ENCODE measurements around the gene MACROH2A1. TPM values are rescaled to one million over a fixed set of nuclear protein-coding genes. Genes with fewer than 3 reads are reported as not detected.

MACROH2A1 gene
- total and polyA plus RNA-seq, 10 of the 15 experiments (the other 5 are each of a cell fraction or from before 2014, with no cell fraction given) = 45.7 to 230 (median 196) TPM

DNA sequence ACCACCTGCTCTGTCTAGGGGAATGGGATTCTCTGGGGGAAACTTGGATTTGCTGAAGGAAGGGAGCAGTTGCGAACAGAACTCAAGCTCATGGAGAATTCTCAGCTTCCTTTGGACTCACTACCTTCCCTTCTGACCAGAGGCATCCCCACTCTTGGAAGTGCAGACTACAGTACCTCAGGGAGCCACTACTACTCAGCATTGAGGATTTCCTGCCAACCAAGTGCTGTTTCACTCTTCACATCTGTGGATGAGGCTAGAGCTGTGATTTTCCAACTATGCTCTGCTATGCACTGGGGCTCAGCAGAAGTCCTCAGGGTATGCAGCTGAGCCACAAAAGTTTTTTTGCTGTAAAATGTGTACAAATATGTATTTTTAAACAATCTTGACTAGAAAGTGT lies 43.9 kb downstream of the MACROH2A1 start:
- Histone ChIP-seq H2AFZ (ENCODE audit: control insufficient read depth, low read depth, low read length) (no peak overlapping the region), H3K4me3 (no peak overlapping the region), H3K27me3 (replicated peaks in 1 of 2; ENCODE audit: control insufficient read depth in 2 of 2, insufficient read depth in 2 of 2, low read length in 1 of 2) (no peaks in the 10 kb centered on the region), H3K4me1 (ENCODE audit: control insufficient read depth, insufficient read depth, low read length) (no peaks in the 10 kb centered on the region), H3K9ac (ENCODE audit: control insufficient read depth, insufficient read depth, low read length) (no peak overlapping the region), H4K20me1 (ENCODE audit: control insufficient read depth, insufficient read depth) (no peaks in the 10 kb centered on the region), H3K36me3 (ENCODE audit: control insufficient read depth in 2 of 2, insufficient read depth in 2 of 2, low read length in 1 of 2) (peaks cover 25 to 38% of the 10 kb centered on the region in 2 experiments), H3K9me3 (replicated peaks; ENCODE audit: control insufficient read depth, insufficient read depth, low read length) (no peaks in the 10 kb centered on the region), H3K27ac (ENCODE audit: control insufficient read depth, insufficient read depth) (no peak overlapping the region), H3K79me2 (ENCODE audit: control insufficient read depth, insufficient read depth, low read length) (no peaks in the 10 kb centered on the region), H3K4me2 (ENCODE audit: control insufficient read depth, insufficient read depth) (no peak overlapping the region)
- ChIA-PET CTCF (no interaction called here), RAD21 (ENCODE audit: unreplicated experiment) (no interaction called here), SMC1A (ENCODE audit: uncharacterized antibody, unreplicated experiment) (interaction anchor here (0.6 to 1.0 kb wide), 2 partner anchors 18 to 317 kb away, joined by 3 read pairs; no protein-coding TSS in a partner anchor), POLR2A (no interaction called here)
- ATAC-seq = no peak
- in situ Hi-C loops (cut with MboI) = no loop called here
- no peak for DNase-seq (ENCODE audit: low read depth, low spot score)
- intact Hi-C loops (cut with micrococcal nuclease; ENCODE audit: unreplicated experiment) = no loop called here
- no peak for FAIRE-seq
- WGBS (ENCODE audit: insufficient coverage, insufficient replicate concordance, low lambda C conversion rate, missing lambda C conversion rate) = 100% methylated on average over 1 of the region's 1 CpG
- no TSS peak for BruUV-seq (replicated peaks)
- TF ChIP-seq, protein P1, sequence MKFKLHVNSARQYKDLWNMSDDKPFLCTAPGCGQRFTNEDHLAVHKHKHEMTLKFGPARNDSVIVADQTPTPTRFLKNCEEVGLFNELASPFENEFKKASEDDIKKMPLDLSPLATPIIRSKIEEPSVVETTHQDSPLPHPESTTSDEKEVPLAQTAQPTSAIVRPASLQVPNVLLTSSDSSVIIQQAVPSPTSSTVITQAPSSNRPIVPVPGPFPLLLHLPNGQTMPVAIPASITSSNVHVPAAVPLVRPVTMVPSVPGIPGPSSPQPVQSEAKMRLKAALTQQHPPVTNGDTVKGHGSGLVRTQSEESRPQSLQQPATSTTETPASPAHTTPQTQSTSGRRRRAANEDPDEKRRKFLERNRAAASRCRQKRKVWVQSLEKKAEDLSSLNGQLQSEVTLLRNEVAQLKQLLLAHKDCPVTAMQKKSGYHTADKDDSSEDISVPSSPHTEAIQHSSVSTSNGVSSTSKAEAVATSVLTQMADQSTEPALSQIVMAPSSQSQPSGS (IDR thresholded peaks at IDR 0.05; ENCODE audit: low read length) = no peak
- TF ChIP-seq SIX5 (IDR thresholded peaks at IDR 0.05; ENCODE audit: low read depth, low read length, severe bottlenecking) (no peak), CHD2 (IDR thresholded peaks at IDR 0.05; ENCODE audit: borderline replicate concordance, low read depth, low read length) (no peak), FOS (IDR thresholded peaks at IDR 0.05; ENCODE audit: borderline replicate concordance, extremely low read depth, insufficient read length) (no peak), HDAC2 (IDR thresholded peaks at IDR 0.05) (no peak), MYB (IDR thresholded peaks at IDR 0.05; ENCODE audit: borderline replicate concordance, low read depth, low read length) (no peak), TCF7 (IDR thresholded peaks at IDR 0.05; ENCODE audit: borderline replicate concordance) (no peak), CEBPB (IDR thresholded peaks at IDR 0.05; ENCODE audit: borderline replicate concordance in 1 of 2, low read depth in 2 of 2, low read length in 2 of 2) (no peak), CHD4 (IDR thresholded peaks at IDR 0.05) (no peak), EED (IDR thresholded peaks at IDR 0.05; ENCODE audit: low read depth) (no peak), ZBTB33 (IDR thresholded peaks at IDR 0.05) (no peak), ATF7 (IDR thresholded peaks at IDR 0.05; ENCODE audit: low read depth) (no peak)
- TF ChIP-seq, protein P2, sequence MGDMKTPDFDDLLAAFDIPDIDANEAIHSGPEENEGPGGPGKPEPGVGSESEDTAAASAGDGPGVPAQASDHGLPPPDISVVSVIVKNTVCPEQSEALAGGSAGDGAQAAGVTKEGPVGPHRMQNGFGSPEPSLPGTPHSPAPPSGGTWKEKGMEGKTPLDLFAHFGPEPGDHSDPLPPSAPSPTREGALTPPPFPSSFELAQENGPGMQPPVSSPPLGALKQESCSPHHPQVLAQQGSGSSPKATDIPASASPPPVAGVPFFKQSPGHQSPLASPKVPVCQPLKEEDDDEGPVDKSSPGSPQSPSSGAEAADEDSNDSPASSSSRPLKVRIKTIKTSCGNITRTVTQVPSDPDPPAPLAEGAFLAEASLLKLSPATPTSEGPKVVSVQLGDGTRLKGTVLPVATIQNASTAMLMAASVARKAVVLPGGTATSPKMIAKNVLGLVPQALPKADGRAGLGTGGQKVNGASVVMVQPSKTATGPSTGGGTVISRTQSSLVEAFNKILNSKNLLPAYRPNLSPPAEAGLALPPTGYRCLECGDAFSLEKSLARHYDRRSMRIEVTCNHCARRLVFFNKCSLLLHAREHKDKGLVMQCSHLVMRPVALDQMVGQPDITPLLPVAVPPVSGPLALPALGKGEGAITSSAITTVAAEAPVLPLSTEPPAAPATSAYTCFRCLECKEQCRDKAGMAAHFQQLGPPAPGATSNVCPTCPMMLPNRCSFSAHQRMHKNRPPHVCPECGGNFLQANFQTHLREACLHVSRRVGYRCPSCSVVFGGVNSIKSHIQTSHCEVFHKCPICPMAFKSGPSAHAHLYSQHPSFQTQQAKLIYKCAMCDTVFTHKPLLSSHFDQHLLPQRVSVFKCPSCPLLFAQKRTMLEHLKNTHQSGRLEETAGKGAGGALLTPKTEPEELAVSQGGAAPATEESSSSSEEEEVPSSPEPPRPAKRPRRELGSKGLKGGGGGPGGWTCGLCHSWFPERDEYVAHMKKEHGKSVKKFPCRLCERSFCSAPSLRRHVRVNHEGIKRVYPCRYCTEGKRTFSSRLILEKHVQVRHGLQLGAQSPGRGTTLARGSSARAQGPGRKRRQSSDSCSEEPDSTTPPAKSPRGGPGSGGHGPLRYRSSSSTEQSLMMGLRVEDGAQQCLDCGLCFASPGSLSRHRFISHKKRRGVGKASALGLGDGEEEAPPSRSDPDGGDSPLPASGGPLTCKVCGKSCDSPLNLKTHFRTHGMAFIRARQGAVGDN (IDR thresholded peaks at IDR 0.05) = no peak
- TF ChIP-seq, protein P3, sequence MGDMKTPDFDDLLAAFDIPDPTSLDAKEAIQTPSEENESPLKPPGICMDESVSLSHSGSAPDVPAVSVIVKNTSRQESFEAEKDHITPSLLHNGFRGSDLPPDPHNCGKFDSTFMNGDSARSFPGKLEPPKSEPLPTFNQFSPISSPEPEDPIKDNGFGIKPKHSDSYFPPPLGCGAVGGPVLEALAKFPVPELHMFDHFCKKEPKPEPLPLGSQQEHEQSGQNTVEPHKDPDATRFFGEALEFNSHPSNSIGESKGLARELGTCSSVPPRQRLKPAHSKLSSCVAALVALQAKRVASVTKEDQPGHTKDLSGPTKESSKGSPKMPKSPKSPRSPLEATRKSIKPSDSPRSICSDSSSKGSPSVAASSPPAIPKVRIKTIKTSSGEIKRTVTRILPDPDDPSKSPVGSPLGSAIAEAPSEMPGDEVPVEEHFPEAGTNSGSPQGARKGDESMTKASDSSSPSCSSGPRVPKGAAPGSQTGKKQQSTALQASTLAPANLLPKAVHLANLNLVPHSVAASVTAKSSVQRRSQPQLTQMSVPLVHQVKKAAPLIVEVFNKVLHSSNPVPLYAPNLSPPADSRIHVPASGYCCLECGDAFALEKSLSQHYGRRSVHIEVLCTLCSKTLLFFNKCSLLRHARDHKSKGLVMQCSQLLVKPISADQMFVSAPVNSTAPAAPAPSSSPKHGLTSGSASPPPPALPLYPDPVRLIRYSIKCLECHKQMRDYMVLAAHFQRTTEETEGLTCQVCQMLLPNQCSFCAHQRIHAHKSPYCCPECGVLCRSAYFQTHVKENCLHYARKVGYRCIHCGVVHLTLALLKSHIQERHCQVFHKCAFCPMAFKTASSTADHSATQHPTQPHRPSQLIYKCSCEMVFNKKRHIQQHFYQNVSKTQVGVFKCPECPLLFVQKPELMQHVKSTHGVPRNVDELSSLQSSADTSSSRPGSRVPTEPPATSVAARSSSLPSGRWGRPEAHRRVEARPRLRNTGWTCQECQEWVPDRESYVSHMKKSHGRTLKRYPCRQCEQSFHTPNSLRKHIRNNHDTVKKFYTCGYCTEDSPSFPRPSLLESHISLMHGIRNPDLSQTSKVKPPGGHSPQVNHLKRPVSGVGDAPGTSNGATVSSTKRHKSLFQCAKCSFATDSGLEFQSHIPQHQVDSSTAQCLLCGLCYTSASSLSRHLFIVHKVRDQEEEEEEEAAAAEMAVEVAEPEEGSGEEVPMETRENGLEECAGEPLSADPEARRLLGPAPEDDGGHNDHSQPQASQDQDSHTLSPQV (IDR thresholded peaks at IDR 0.05) = no peak
